ENCODE measurements around the gene CD82.

- TF ChIP-seq CTCF (conservative IDR thresholded peaks at IDR 0.05; ENCODE audit: low read depth, low read length) (no peak), EZH2 (IDR thresholded peaks at IDR 0.05; ENCODE audit: borderline replicate concordance, low read depth, low read length, poor library complexity, severe bottlenecking) (no peak)
These were observed 24.8 kb upstream of the CD82 start for GRCh38 chr11:44540667-44541066.

Data from A673 (cell line).